Stimulated activated CD4-positive, alpha-beta T cell treated with anti-CD3 and anti-CD28 coated beads, TNF-alpha, amount 100 ng/mL, for 4 hours (primary cell): ENCODE results near the gene TP53BP1.

Source experiments
- DNase-seq, 3 experiments: peaks; one replicate each; pipeline ENCODE4 v3.0.0-alpha.2; 2020; ENCODE audit warnings: low read depth in 3 of 3

TP53BP1 gene

GRCh38 chr15:43487271-43487895, 5.6 kb downstream of the TP53BP1 start:
- DNase-seq = no peak

DNA sequence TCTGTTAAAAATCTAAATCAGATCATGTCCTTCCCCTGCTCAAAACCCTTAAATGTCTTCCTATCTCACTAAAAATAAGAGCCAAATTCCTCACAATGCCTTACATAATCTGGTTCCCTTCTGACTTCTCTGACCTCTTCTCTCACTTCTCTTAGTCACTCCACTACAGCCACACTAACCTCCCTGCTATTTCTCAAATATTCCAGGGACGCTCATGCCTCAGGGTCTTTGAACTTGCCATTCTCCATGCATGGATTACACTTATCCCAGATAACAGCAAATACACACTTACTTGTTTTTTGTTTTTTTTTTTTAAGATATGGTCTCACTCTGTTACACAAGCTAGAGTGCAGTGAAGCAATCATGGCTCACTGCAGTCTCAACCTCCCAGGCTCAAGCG, 8.5 kb downstream of the TP53BP1 start:
- DNase-seq = no peak

DNA sequence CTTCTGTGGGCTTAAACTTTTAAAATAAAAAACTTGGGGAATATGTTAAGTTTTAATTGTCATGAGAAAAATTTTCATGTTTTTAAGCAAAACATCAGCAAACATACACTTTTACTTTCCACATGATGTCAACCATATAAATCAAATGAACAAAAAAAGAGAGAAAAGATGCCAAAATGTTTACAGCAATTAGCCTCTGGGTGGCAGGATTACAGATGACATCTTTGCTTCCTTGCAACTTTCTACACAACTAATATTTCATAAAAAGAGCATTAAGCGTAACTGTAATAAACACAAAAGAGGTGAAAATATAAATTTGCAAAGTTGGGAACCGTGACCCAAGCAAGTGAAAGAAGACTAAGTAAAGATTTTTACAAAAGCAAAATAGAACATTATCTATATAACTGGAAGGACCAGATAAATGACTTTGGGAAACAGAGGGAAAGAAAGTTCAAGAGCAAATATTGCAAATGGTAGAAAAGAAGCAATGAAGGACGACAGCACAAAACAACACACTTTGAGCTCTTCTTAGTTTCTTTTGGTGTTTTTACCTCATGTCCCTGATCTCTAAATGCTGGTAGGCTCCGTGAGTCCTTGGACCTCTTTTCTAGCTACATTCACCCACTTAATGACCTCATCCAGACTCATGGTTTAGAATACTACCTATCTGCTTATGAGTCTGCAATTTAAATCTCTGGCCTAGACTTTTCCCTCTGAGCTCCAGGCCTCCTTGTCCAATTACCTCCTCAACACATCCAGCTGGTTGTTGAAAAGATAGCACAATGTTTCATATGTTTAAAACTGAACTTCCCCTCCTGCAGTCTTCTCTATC, 9.4 kb downstream of the TP53BP1 start:
- no peak for DNase-seq

DNA sequence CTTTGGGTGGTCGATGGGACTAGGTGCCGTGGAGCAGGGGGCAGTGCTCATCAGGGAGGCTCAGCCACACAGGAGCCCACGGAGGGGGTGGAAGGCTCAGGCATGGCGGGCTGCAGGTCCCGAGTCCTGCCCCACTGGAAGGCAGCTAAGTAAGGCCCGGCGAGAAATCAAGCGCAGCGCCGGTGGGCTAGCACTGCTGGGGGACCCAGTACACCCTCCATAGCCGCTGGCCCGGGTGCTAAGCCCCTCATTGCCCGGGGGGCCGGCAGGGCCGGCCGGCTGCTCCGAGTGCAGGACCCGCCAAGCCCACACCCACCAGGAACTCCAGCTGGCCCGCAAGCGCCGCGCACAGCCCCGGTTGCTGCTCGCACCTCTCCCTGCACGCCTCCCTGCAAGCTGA, 19.1 kb downstream of the TP53BP1 start:
- no peak for DNase-seq

DNA sequence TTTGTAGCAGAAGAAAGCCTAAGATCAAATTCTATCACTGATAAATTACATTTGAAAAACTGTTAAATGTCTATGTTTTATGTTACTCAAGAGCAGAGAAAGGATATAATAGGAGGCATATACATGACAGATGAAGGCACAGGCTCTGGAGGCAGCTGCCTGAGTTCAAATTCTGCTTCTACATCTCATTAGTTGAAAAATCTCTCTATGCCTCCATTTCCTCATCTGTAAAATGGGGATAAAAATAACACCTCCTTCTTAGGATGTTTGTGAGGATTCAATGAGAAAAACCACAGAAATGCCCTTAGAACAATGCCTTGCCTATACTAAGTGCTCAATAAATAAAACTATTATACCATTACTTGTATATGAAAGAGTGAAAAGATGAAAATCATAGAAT, 21.0 kb downstream of the TP53BP1 start:
- no peak for DNase-seq

DNA sequence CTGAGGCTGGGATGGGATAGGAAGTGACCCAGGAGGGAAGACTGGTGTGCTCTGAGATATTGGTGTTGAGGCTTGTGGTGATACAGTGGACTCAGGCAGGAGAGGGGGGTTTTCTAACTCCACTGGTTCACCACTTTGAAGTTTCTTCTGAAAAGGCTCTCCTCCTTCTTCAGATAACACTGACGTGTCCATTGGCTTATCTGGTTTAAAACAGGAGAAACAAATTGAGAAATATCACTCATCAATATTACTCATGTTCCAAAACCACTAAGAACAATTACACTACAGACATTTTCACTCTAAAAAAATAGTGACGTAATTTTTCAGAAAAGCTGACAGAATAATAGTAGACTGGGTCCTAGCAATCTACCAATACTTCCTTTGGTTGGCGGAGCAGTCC, 23.1 kb downstream of the TP53BP1 start:
- no peak for DNase-seq

DNA sequence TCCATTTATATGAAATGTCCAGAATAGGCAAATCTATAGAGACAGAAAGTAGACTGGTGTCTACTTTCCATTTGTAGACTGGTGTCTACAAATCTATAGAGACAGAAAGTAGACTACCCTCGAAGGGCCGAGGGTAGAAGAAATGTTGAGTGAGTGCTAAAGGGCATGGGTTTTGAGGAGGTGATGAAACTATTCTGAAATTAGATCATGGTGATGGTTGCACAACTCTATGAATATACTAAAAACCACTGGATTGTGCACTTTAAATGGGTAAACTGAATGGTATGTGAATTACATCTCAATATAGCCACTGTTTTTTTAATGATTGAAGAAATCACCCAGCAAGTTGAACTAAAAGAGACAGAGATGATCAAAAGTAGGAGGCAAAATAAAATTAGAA, 27.9 kb downstream of the TP53BP1 start:
- DNase-seq = no peak

GRCh38 chr15:43463998-43464397, 29.0 kb downstream of the TP53BP1 start:
- no peak for DNase-seq

DNA sequence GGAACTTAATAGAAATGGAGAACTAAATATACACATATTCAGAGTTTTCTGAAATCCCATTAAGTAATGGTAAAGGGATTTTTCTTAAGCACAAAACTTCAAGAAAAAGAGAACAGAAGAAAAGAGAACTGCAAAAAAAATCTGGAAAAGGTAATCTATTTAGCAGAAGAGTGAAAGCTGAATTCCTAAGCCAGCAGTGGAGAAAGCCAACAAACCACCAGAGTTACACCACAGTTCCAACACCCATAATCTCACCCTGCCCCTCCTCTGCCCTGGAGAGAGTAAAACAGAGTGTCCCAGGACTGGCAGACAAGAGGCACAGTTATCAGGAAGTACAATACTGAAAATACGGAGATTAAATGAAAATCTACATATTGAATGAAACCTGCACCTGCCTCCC, 29.4 kb downstream of the TP53BP1 start:
- no peak for DNase-seq

- DNase-seq = no peak
Measured at GRCh38 chr15:43449981-43450380, 43.0 kb downstream of the TP53BP1 start.

GRCh38 chr15:43446344-43446743, 46.6 kb downstream of the TP53BP1 start:
- DNase-seq = no peak

GRCh38 chr15:43441316-43441715, 51.6 kb downstream of the TP53BP1 start:
- DNase-seq = no peak

GRCh38 chr15:43440721-43441281, 52.2 kb downstream of the TP53BP1 start:
- no peak for DNase-seq

DNA sequence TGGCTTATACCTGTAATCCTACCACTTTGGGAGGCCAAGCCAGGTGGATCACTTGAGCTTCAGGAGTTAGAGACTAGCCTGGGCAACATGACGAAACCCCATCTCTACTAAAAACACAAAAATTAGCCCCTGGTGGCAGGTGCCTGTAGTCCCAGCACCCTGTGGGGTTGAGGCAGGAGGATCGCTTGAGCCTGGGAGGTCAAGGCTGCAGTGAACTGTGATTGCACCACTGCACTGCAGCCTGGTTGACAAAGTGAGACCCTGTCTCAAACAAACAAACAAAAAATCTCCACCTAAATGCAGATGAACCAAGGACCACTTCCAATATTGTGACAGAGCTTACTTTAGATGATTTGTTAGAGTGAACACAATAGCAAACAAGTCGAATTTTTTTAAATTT, 53.7 kb downstream of the TP53BP1 start:
- DNase-seq = no peak

GRCh38 chr15:43436395-43436794, 56.6 kb downstream of the TP53BP1 start:
- no peak for DNase-seq

DNA sequence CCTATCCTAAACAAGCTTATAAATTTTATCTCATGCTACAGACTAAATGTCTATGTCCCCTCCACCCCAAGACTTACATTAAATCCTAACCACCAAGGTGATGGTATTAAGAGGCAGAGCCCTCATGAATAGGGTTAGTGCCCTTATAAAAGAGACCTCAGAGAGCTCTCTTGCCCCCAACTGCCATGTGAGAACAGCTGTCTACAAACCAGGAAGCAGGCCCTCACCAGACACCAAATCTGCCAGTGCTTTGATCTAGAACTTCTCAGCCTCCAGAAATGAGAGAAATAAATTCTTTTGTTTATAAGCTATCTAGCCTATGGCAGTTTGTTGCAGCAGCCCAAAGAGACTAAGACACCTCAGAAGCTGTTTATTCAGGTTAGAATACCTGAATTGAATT, 58.5 kb downstream of the TP53BP1 start:
- no peak for DNase-seq

- no peak for DNase-seq
Measured at GRCh38 chr15:43433661-43434303, 59.2 kb downstream of the TP53BP1 start.

- DNase-seq = no peak
Measured at GRCh38 chr15:43433165-43433564, 59.8 kb downstream of the TP53BP1 start.

DNA sequence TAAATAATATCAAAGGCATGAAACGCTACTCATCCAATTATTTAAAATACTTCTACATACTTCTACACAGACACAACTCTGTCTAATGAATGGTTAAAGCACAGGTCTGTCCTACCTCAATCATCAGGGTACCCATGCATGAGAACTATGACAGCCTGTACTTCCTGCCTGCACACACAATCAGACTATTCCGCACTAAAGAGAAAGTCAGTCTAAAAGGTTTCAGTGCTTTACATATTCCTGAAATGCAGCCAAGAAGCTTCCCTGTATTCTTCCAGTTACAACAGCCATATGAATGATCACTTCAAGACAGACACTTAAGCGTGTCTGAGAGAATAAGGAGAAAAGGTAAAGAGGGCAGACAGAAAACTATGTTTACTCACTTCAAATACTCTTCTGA, 63.3 kb downstream of the TP53BP1 start:
- no peak for DNase-seq

DNA sequence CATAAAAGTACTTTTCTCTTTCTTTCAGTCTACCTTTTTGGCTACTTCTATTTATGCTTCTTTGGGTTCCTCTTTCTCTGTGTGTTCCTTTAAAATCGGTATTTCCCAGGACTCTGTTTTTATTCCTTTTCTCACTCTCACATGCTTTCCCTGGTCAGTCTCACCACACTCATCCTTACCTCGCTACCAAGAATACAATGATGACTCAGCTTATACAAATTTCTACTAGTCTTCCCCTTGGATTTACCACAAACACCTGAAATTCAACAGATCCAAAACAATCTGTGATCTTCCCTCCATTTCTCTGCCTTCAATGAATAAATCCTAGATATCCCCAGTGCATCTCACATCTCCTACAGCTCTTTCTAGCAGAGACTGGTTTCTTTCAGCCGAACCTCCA, 69.2 kb downstream of the TP53BP1 start:
- DNase-seq = no peak

- DNase-seq = no peak
Measured at GRCh38 chr15:43420876-43421275, 72.1 kb downstream of the TP53BP1 start.

GRCh38 chr15:43420435-43420834, 72.5 kb downstream of the TP53BP1 start:
- DNase-seq = no peak

DNA sequence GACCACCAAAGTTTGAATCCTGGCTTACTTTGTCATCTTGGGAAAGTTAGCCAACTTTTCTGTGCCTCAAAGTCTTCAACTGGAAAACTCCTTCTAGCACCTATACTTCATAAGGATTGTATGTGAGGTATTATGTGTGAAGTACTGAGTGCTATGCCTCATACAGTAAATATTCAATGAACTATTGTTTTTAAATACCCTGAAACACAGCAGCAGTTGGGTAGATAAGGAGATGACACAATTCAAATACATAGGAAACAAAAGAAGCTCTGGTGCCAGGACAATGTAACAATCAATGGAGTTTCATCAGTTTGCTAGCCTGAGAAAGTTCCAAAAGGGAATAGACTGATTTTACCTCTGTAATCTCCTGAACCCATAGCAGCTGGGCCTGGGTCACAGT, 78.8 kb downstream of the TP53BP1 start:
- no peak for DNase-seq
